ENCODE data around the gene KCNQ4. TPM values are rescaled to one million over a fixed set of nuclear protein-coding genes. Genes with fewer than 3 reads are reported as not detected.

KCNQ4 gene
- total and polyA plus RNA-seq, 8 donors, result 0.92 to 1.7 (median 1.4) TPM

DNA sequence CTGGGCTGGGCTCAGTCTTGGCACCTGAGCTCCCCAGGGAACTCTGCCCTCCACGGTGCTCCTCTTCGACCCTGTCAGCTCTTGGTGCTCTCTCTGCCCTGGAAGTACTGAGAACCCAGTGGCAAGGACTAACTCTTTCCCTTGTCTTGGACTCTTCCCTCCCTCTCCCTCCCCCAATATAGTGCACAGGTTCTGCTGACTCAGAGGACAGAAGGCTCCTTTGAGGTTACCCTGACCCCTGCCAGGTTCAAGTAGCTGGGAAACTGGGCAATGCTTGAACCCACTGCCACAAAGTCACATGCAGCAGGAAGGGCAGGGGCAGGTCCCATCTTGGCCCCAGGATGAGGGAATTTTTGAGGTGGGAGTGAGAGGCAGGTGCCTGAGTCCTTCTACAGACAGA is 20.3 kb downstream of the KCNQ4 start:
- Histone ChIP-seq H3K9me3 (no peaks in the 10 kb centered on the region), H3K27me3 (no peaks in the 10 kb centered on the region), H3K27ac (no peak overlapping the region), H3K36me3 (no peaks in the 10 kb centered on the region), H3K4me1 (peaks cover 12 to 16% of the 10 kb centered on the region in 2 donors), H3K4me3 (no peak overlapping the region)
- no peak for DNase-seq
- TF ChIP-seq, protein P1, sequence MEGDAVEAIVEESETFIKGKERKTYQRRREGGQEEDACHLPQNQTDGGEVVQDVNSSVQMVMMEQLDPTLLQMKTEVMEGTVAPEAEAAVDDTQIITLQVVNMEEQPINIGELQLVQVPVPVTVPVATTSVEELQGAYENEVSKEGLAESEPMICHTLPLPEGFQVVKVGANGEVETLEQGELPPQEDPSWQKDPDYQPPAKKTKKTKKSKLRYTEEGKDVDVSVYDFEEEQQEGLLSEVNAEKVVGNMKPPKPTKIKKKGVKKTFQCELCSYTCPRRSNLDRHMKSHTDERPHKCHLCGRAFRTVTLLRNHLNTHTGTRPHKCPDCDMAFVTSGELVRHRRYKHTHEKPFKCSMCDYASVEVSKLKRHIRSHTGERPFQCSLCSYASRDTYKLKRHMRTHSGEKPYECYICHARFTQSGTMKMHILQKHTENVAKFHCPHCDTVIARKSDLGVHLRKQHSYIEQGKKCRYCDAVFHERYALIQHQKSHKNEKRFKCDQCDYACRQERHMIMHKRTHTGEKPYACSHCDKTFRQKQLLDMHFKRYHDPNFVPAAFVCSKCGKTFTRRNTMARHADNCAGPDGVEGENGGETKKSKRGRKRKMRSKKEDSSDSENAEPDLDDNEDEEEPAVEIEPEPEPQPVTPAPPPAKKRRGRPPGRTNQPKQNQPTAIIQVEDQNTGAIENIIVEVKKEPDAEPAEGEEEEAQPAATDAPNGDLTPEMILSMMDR (IDR thresholded peaks at IDR 0.05), result no peak
- intact Hi-C loops (cut with DNase I), result no loop called here
- ATAC-seq, result no peak

DNA sequence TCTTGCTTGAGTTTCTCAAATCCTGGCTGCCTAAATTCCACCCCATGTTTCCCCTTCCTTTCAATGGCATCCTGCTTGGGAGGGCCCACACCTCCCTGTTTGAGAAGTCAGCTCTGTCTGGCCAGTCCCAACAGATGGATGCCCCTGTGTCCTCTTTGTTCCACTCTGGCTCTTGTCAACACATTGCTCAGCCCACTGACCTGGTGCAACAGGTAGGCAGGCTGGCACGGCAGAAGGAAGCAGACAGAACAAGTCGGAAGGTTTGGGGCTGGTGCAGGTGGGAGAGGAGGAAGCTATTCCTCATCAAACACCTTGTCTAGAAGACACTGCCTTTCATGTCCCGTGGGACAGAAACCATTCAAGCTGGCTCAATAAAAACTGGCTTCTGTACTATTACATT is 22.7 kb downstream of the KCNQ4 start:
- DNase-seq, result no peak
- no peaks in the 10 kb centered on the region for H3K27me3 ChIP-seq
- intact Hi-C loops (cut with DNase I), result no loop called here
- no peaks in the 10 kb centered on the region for H3K9me3 ChIP-seq
- H3K4me3 ChIP-seq, result no peak overlapping the region
- TF ChIP-seq, protein P1 (IDR thresholded peaks at IDR 0.05), result no peak
- peaks cover 6 to 16% of the 10 kb centered on the region in 2 donors for H3K4me1 ChIP-seq
- no peak for ATAC-seq
- no peak overlapping the region for H3K27ac ChIP-seq
- H3K36me3 ChIP-seq, result no peaks in the 10 kb centered on the region

DNA sequence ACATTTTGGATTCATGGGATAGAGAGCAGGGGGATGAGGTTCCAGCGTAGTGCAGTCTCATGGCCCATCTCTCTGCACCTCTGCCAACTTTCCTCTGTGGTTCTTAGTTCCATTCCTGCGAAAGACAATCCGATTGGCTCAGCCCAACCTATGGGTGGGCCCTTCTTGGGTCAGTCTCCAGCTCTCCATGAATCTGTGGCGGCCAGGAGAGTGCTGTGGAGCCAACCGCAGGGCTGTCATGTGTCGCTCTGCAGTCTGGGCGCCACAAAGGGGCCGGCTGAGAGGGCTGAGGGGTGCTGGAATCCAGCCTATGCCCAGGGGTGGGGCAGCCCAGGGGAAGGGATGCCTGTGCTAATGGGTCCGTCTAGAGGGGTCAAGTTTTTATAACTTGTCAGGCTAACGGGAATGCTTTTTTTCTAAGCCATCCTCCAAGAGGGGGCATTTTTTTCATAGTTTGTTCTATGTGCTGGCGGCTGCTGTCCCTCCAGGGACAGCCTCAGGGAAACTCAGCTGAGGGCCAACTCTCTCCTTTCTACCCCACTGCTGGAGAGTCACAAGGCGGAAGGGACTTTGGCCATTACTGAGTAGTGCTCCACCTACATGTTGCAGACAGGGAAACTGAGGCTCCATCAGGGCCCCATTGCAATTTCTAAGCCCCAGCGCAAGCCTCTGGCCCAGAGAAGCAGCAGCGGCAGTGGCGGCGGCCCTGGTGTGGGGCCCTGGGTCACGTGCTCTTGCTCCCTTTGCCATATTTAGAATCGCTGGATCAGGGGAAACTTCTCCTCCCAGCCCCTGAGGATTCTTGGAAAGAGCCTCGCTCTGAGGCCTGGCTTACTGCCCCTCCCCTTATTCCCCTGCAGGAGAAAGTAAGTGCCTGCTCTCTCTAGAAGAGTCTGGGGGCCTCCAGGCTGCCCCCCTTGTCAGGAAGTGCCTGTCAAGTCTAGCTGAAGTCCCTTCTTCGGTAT is 23.4 kb downstream of the KCNQ4 start:
- Histone ChIP-seq H3K4me1 (peaks cover 0 to 8% of the 10 kb centered on the region in 2 donors), H3K27me3 (no peaks in the 10 kb centered on the region), H3K27ac (no peak overlapping the region), H3K4me3 (no peak overlapping the region), H3K9me3 (no peaks in the 10 kb centered on the region), H3K36me3 (no peaks in the 10 kb centered on the region)
- intact Hi-C loops (cut with DNase I), result no loop called here
- TF ChIP-seq, protein P1 (IDR thresholded peaks at IDR 0.05), result no peak
- ATAC-seq (no peak), DNase-seq (peak in 1 of 4 donors; percentile 75)

DNA sequence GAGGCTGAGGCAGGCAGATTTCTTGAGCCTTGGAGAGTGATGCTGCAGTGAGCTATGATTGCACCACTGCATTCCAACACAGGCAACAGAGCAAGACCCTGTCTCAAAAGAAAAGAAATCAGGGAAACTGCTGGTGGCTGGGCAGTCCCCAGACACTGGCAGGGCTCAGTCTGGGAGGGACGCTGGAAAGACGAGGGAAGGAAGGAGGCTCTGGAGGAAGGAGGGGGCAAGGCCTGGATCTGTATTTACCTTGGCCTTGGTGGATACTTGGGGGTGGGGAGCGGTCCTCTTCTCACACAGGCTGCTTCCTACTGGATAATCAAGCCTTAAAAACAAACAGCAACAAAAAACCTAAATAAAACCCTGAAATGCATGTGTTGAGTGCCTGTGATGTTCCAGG is 24.4 kb downstream of the KCNQ4 start:
- intact Hi-C loops (cut with DNase I), result no loop called here
- ATAC-seq (no peak), DNase-seq (no peak)
- Histone ChIP-seq H3K9me3 (no peaks in the 10 kb centered on the region), H3K36me3 (no peaks in the 10 kb centered on the region), H3K27ac (no peak overlapping the region), H3K4me1 (no peaks in the 10 kb centered on the region), H3K4me3 (no peak overlapping the region), H3K27me3 (no peaks in the 10 kb centered on the region)
- TF ChIP-seq, protein P1 (IDR thresholded peaks at IDR 0.05), result no peak

DNA sequence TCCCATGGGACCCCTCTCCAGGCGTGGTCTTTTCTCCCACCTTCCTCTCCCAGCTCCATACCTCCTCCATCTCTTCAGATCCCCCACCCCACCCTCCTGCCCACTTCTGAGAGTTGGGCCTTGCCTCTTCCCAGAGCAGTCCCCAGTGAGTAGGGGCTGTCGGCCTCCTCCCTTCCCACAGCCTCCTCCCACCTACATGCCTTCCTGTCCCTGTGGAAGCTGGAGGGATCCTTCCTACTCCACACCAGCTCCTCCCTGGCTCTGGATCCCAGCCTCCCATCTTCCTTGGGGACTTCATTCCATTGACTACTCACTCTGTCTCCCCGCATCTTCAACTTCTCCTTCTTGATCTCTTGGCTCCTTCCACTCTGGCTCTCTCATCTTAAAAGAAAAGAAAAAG is 24.9 kb downstream of the KCNQ4 start:
- H3K4me1 ChIP-seq, result no peaks in the 10 kb centered on the region
- intact Hi-C loops (cut with DNase I), result no loop called here
- TF ChIP-seq, protein P1 (IDR thresholded peaks at IDR 0.05), result no peak
- DNase-seq, result no peak
- H3K9me3 ChIP-seq, result no peaks in the 10 kb centered on the region
- H3K4me3 ChIP-seq, result no peak overlapping the region
- no peaks in the 10 kb centered on the region for H3K36me3 ChIP-seq
- no peak for ATAC-seq
- no peaks in the 10 kb centered on the region for H3K27me3 ChIP-seq
- no peak overlapping the region for H3K27ac ChIP-seq
